ENCODE results near the gene TCFL5.
A peak's percentile ranks its signal among the peaks of the same experiment; 100 is the strongest.

Gene TCFL5

GRCh38 chr20:62894261-62894660 lies 32.6 kb upstream of the TCFL5 start:
- DNase-seq, result no peak

- DNase-seq, result no peak
Observed at GRCh38 chr20:62893700-62894099, 32.1 kb upstream of the TCFL5 start.

GRCh38 chr20:62892348-62893304 lies 31.0 kb upstream of the TCFL5 start:
- DNase-seq, result no peak

GRCh38 chr20:62891111-62891510 lies 29.5 kb upstream of the TCFL5 start:
- no peak for DNase-seq

GRCh38 chr20:62890444-62890843 lies 28.8 kb upstream of the TCFL5 start:
- DNase-seq, result no peak

GRCh38 chr20:62889871-62890270 lies 28.2 kb upstream of the TCFL5 start:
- DNase-seq, result no peak

- DNase-seq, result no peak
Observed at GRCh38 chr20:62889411-62889810, 27.8 kb upstream of the TCFL5 start.

- DNase-seq, result no peak
Observed at GRCh38 chr20:62888910-62889309, 27.3 kb upstream of the TCFL5 start.

- DNase-seq, result no peak
Observed at GRCh38 chr20:62888406-62888805, 26.8 kb upstream of the TCFL5 start.

GRCh38 chr20:62887860-62888239 lies 26.2 kb upstream of the TCFL5 start:
- no peak for DNase-seq

- DNase-seq, result peak; percentile 59
Observed at GRCh38 chr20:62887152-62887859, 25.7 kb upstream of the TCFL5 start.

GRCh38 chr20:62886709-62887058 lies 25.1 kb upstream of the TCFL5 start:
- peak; percentile 18 for DNase-seq

GRCh38 chr20:62885896-62886708 lies 24.5 kb upstream of the TCFL5 start:
- no peak for DNase-seq

GRCh38 chr20:62885046-62885895 lies 23.6 kb upstream of the TCFL5 start:
- no peak for DNase-seq

- no peak for DNase-seq
Observed at GRCh38 chr20:62884556-62884955, 22.9 kb upstream of the TCFL5 start.

- no peak for DNase-seq
Observed at GRCh38 chr20:62882426-62882825, 20.8 kb upstream of the TCFL5 start.

GRCh38 chr20:62881662-62882395 lies 20.2 kb upstream of the TCFL5 start:
- no peak for DNase-seq

GRCh38 chr20:62880935-62881661 lies 19.5 kb upstream of the TCFL5 start:
- no peak for DNase-seq

- DNase-seq, result no peak
Observed at GRCh38 chr20:62880147-62880934, 18.7 kb upstream of the TCFL5 start.
